ENCODE results near the gene EDC4. TPM values are rescaled to one million over a fixed set of nuclear protein-coding genes. Genes with fewer than 3 reads are reported as not detected.
"Not testable (repeated sequence)": the region's sequence is repeated elsewhere in the genome, so short reads cannot be mapped to it uniquely, and the experiment has no call there.

The EDC4 gene
- polyA plus RNA-seq, 12 donors, result 40.4 to 146 (median 96.8) TPM

- DNase-seq, result no peak
Measured at GRCh38 chr16:67847064-67847861, 25.6 kb upstream of the EDC4 start, which contains the start of gene CENPT. Gene CENPT (minus strand): TSS chr16:67847693. CDS start chr16:67833859, 13,834 bp downstream.

GRCh38 chr16:67848118-67848517, 24.7 kb upstream of the EDC4 start:
- DNase-seq, result no peak

GRCh38 chr16:67853670-67854069, 19.2 kb upstream of the EDC4 start:
- no peak for DNase-seq

- no peak for DNase-seq
Measured at GRCh38 chr16:67855789-67856188, 17.1 kb upstream of the EDC4 start.

- DNase-seq, result no peak
Measured at GRCh38 chr16:67856927-67857546, 15.8 kb upstream of the EDC4 start.

GRCh38 chr16:67857547-67858233, 15.2 kb upstream of the EDC4 start:
- DNase-seq, result no peak

GRCh38 chr16:67858500-67858899, 14.4 kb upstream of the EDC4 start:
- no peak for DNase-seq

- no peak for DNase-seq
Measured at GRCh38 chr16:67860589-67861398, 12.1 kb upstream of the EDC4 start.

- no peak for DNase-seq
Measured at GRCh38 chr16:67861877-67862276, 11.0 kb upstream of the EDC4 start.

GRCh38 chr16:67862623-67863583, 9.9 kb upstream of the EDC4 start:
- peak; percentile 76 for DNase-seq

- not testable (repeated sequence) for DNase-seq
Measured at GRCh38 chr16:67864044-67864443, 8.8 kb upstream of the EDC4 start.

- DNase-seq, result no peak
Measured at GRCh38 chr16:67864594-67864993, 8.3 kb upstream of the EDC4 start.

- no peak for DNase-seq
Measured at GRCh38 chr16:67865318-67865717, 7.5 kb upstream of the EDC4 start.

GRCh38 chr16:67868290-67868689, 4.6 kb upstream of the EDC4 start:
- DNase-seq, result no peak

GRCh38 chr16:67869653-67870052, 3.2 kb upstream of the EDC4 start:
- no peak for DNase-seq

- no peak for DNase-seq
Measured at GRCh38 chr16:67871256-67871655, 1.6 kb upstream of the EDC4 start.

GRCh38 chr16:67872131-67872630, 671 bp upstream of the EDC4 start:
- no peak for DNase-seq

GRCh38 chr16:67873435-67874370, 851 bp downstream of the EDC4 start:
- no peak for DNase-seq

GRCh38 chr16:67874372-67874771, 1.5 kb downstream of the EDC4 start:
- DNase-seq, result no peak

All from muscle of arm (tissue), 12 donors.